ENCODE data around the gene LRRC26.

Gene LRRC26

DNA sequence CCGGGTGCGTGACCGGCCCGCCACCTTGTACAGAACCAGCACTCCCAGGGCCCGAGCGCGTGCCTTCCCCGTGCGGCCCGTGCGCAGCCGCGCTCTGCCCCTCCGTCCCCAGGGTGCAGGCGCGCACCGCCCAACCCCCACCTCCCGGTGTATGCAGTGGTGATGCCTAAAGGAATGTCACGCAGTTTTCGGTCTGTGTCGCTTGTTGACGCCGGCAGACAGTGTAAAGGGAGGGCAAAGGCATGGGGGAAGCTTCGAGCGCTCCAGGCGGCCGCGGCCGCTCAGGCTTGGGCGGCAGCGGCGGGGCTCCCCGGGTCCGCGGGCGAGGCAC is 1.3 kb downstream of the LRRC26 start:
- no peak for DNase-seq (ENCODE audit: low read depth in 1 of 2, low spot score in 1 of 2)

DNA sequence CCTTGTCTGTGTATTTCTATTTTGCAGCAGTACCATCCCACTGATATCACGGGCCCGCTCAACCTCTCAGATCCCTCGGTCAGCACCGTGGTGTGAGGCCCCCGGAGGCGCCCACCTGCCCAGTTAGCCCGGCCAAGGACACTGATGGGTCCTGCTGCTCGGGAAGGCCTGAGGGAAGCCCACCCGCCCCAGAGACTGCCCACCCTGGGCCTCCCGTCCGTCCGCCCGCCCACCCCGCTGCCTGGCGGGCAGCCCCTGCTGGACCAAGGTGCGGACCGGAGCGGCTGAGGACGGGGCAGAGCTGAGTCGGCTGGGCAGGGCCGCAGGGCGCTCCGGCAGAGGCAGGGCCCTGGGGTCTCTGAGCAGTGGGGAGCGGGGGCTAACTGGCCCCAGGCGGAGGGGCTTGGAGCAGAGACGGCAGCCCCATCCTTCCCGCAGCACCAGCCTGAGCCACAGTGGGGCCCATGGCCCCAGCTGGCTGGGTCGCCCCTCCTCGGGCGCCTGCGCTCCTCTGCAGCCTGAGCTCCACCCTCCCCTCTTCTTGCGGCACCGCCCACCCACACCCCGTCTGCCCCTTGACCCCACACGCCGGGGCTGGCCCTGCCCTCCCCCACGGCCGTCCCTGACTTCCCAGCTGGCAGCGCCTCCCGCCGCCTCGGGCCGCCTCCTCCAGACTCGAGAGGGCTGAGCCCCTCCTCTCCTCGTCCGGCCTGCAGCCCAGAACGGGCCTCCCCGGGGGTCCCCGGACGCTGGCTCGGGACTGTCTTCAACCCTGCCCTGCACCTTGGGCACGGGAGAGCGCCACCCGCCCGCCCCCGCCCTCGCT is 1.9 kb downstream of the LRRC26 start:
- DNase-seq (ENCODE audit: low read depth in 1 of 2, low spot score in 1 of 2): no peak

DNA sequence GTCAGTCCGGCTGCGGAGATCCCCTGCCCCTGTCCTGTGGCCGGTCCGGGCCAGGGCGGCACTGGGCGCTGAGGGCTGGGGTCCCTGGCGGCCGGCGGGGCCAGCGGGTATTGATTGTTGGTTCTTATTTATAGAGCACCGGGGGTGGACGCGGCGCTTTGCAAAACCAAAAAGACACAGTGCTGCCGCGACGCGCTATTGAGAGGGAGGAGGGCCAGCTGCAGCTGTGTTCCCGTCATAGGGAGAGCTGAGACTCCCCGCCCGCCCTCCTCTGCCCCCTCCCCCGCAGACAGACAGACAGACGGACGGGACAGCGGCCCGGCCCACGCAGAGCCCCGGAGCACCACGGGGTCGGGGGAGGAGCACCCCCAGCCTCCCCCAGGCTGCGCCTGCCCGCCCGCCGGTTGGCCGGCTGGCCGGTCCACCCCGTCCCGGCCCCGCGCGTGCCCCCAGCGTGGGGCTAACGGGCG is 2.5 kb downstream of the LRRC26 start:
- no peak for DNase-seq (ENCODE audit: low read depth in 1 of 2, low spot score in 1 of 2)

DNA sequence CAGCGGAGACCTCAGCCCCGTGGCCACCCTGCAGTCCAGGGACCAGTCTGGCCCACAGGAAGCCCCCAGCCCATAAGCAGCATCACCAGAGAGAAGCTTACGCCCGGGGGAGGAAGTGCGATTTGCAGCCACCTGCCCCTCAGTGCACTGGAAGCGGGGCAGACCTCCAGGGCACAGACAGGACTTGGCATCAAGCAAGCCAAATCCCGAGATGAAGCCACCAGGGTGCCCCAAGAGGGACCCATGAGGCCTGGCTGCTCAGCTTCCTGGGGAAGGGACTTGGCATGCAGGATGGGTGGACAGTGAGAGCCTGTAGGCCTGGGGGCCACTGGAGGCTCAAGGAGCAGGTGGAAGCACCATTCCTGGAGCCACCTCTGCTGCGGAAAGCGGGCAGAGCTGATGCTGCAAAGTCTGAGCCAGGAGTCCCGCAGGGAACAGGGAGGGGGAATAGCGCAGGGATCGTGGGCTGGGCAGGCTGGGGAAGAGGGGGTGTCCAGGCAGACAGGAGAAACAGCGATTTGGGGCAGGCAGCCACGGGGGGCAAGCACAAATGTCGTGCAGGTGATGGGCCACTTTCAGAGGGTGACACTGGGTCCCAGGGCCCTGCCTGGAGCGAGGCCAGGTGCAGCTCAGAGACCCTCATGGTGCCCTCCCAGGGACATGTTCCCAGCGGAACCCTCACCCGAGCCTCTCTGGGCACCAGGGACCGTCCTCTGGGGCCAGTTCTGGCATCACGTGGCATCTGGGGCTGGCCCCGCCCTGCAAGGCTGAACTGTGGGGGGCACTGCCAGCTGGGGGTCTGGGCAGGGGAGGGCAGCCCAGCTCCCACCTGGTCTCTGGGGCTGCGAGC is 3.2 kb downstream of the LRRC26 start:
- no peak for DNase-seq (ENCODE audit: low read depth in 1 of 2, low spot score in 1 of 2)

DNA sequence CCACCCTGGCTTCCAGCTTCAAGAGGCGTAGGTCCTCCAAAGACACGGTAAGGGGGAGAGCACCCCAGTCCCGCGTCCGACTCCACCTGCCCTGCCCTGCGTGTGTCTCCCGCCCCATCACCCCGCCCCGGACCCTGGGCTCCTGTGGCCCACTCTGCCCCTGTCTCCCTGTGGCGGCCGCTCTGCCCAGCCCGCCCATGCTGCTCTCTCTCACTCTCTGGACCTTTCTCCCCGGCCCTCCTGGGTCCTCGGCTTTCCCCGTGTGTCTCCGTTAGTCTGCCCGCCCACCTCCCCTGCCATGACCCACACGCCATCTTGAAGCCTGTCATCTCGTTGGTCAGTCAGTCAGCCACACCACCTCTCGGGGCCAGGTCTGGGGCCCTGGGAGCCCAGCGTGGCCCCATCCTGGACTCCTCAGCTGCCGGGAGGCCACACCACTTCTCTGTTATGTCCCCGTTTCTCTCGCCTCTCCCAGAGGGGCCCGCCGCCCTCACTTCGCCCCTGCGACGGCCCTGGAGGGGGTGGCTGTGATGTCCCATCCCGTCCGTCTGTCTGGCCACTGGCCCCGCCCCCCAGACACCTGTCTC is 4.5 kb downstream of the LRRC26 start:
- DNase-seq (ENCODE audit: low read depth in 1 of 2, low spot score in 1 of 2): no peak

DNA sequence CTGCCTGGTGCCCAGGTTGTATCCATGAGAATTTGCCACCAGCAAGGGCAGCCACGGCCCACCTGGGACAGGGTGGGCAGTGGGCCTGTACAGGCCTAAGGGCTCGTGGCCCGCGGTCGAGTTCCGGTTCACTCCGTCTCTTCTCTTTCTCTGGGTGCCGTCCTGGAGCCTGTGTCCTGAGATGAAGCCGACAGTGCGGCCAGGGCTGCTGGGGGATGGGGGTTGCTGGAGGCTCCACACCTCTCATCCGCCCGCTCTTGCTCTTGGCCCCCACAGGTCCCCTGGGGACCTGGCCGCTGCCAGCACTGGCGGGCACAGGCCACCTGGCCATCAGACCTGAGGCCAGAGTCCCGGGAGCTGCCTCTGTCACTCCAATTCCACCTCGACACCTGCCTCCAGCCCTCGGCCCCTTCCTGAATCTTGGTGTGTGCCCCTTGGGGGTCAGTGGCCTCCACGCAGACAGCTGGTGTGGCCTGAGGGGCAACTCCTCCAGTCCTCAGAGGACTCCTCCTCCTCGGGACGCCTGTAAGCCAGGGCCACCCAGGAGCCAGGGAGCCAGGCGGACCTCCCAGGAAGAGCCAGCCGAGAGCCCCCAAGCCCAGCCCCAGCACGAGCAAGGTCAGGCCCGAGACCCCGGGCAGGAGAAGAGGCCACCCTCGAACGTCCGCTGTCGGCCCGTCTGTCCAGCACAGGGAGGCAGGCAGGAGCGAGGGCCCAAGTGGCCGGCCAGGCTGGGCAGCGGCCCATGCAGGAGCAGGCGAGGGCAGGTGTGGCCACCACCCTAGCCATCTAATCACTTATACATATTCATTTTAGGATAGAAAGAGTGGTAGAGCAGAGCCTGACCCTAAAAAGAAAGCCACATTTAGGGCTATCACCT is 5.2 kb downstream of the LRRC26 start:
- no peak for DNase-seq (ENCODE audit: low read depth in 1 of 2, low spot score in 1 of 2)

DNA sequence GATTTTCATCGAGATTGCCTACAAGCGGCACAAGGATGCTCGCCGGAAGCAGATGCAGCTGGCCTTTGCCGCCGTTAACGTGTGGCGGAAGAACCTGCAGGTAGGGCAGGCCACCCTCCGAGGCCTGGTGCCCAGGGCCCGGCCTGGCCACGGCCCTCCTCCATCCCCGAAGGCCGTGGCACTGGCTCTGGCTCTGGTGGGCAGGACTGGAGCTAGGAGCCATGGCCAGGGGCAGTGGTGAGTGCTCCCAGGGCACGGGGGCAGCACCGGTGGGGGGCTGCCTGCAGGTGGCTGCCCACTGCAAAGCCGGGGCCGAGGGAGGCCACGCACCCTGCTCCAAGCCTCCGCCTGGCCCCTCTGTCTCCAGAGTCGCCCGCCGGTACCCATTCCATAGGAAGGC is 6.0 kb downstream of the LRRC26 start:
- no peak for DNase-seq (ENCODE audit: low read depth in 1 of 2, low spot score in 1 of 2)

DNA sequence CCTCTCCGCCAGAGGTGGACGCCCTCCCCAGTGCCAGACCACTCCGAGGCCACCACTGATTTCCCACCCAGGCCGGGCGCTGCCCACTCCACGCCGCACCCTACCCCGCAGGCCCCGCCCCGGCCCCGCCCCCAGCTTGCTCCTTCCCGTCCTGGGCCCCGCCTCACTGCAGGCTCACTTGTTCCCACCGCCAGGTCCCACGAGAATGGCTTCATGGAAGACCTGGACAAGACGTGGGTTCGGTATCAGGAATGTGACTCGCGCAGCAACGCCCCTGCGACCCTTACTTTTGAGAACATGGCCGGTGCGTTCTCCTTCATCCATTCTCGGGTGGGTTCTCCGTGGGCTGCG is 6.5 kb downstream of the LRRC26 start:
- no peak for DNase-seq (ENCODE audit: low read depth in 1 of 2, low spot score in 1 of 2)

DNA sequence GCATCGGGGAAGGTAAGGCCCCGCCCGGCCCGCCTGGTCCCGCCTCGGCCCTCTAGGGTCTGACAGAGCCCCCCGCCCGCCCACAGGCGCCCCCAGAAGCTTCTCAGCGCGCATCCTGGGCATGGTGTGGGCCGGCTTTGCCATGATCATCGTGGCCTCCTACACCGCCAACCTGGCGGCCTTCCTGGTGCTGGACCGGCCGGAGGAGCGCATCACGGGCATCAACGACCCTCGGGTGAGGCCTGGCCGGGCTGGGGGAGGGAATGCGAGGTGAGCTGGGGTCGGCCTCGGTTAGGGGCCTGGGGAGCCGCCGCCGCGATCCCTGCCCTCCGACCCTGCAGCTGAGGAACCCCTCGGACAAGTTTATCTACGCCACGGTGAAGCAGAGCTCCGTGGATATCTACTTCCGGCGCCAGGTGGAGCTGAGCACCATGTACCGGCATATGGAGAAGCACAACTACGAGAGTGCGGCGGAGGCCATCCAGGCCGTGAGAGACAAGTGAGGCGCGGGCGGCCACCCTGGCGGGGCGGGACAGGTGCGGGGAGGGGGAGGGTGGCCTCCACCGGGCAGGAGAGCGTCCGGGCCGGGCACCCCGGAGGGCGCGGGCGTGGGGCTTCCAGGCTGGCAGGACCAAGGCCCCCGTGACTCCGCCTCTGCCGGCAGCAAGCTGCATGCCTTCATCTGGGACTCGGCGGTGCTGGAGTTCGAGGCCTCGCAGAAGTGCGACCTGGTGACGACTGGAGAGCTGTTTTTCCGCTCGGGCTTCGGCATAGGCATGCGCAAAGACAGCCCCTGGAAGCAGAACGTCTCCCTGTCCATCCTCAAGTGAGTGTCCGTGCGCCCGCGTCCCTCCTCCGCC is 7.1 kb downstream of the LRRC26 start:
- no peak for DNase-seq (ENCODE audit: low read depth in 1 of 2, low spot score in 1 of 2)

DNA sequence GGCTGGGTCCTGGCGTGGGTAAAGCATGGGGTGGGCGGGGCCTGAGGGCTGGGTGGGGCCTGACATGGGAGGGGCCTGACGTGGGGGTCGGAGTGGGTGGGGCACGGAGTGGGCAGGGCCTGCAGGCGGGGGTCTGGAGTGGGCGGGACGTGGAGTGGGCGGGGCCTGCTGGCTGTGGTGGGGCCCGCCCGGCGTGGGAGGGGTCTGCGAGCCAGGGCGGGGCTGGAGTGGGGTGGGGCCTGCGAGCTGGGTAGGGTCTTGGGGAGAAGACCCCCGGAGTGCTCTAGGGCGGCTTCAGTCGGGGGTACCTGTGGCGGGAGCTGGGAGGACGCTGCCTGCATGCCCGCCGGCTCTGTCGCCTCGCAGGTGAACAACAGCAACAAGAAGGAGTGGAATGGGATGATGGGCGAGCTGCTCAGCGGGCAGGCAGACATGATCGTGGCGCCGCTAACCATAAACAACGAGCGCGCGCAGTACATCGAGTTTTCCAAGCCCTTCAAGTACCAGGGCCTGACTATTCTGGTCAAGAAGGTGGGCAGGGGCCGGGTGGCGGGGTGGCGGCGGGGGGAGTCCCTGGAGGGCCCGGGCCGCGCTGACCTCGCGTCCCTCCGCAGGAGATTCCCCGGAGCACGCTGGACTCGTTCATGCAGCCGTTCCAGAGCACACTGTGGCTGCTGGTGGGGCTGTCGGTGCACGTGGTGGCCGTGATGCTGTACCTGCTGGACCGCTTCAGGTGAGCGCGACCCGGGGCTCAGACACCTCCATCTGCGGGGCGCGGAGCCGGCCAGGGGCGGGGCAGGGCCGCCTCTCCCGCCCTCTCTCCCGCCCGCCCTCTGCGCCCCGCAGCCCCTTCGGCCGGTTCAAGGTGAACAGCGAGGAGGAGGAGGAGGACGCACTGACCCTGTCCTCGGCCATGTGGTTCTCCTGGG is 8.0 kb downstream of the LRRC26 start:
- DNase-seq (ENCODE audit: low read depth in 1 of 2, low spot score in 1 of 2): no peak

DNA sequence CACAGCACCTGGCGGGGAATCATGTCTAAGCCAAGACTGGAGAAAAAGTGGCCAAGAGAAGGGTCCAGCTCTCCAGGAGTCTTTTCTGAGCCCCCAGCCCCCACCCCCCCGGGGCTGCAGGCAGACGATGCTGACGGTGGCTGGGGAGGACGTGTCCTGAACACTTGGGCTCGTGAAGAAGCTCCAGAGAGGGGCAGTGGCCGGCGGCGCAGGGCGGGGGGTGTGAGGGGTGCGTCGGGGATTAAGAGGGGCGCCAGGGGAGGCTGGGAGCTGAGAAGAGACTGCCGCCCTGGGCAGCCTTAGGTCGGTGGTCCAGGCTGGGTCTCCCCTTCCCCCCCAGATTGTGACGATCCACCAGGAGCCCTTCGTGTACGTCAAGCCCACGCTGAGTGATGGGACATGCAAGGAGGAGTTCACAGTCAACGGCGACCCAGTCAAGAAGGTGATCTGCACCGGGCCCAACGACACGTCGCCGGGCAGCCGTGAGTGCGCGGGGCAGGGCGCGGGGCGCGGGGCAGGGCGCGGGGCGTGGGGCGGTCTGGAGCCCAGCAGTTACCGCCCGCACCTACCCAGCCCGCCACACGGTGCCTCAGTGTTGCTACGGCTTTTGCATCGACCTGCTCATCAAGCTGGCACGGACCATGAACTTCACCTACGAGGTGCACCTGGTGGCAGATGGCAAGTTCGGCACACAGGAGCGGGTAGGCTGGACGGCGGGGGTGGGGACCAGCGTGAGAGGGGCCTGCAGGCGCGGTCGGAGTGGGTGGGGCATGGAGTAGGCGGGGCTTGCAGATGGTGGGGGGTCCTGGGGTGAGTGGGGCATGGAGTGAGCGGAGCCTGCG is 8.9 kb downstream of the LRRC26 start:
- DNase-seq (ENCODE audit: low read depth in 1 of 2, low spot score in 1 of 2): no peak

DNA sequence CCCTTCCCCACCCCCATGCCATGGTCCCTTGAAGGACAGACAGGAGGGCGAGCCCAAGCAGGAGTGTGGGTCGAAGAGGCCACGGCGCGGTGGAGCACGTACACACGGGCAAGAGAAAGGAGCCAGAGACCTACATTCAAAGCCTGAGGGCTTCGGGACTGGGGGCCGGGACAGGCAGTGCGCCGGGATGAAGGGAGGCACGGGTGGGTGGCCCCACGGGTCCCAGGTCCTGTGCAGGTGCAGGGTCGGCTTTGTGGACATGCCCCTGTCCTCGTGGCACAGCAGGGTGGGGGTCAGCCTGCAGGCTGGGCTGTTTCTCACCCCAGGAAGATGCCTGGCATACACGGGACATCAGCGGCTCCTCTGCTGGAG is 9.8 kb downstream of the LRRC26 start:
- no peak for DNase-seq (ENCODE audit: low read depth in 1 of 2, low spot score in 1 of 2)

DNA sequence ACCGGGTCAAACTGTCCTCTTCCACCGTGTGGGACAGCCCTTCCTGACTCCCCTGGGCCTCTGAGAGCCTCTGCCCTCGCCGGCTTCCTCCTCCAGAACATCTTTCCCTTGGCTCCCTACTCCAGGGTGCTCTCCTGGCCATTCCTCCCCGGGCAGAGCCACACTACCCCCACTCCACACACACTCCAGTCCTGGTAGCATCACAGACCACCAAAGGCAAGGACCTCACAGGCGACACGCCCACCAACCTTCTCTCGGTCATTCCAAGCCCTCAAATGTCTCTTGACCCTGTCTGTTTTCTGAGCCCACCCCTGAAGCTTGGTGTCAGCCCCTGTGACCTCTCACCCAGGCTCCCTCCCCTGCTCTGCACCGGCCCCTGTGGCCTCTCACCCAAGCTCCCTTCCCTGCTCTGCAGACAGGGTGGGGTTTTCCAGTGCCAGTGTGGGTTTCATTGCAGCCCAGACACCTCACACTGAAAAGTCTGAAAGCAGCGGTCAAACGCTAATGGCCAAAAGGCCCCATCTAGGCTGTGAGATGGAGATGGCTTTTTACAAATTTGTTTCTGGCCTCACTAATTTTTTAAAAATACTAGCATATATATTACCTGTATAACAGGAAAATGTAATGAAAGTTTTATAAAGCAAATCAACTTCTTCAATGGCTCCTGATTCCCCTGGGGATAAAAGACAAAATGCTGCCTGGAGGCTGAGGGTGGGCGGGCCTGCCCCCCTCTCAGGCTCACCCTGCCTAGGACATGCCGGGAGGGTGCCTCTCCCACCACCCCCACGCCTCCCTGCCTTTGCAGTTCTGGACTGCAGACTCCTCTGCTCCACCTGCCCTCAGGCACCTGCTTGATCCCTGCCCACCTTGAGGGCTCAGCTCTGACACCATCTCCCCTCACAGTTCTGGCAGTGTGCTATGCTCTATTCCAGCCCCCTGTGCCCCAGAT is 10.5 kb downstream of the LRRC26 start:
- DNase-seq (ENCODE audit: low read depth in 1 of 2, low spot score in 1 of 2): no peak

DNA sequence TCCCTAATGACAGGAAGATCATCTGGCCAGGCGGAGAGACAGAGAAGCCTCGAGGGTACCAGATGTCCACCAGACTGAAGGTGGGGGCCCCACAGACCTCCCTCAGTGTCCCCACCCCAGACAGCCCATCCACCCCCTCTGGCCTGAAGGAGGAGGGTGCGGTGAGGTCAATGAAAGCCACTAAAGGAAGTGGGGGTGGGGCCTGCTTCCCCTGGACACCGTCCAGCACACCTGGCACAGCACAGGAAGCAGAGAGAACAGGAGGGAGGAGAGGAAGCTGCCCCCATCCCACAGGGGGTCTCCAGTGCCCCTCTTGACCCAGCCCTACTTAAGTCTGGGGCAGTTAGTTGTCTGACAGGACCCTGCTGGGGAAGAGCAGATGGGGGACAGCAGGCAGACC is 11.2 kb downstream of the LRRC26 start:
- DNase-seq (ENCODE audit: low read depth in 1 of 2, low spot score in 1 of 2): no peak

DNA sequence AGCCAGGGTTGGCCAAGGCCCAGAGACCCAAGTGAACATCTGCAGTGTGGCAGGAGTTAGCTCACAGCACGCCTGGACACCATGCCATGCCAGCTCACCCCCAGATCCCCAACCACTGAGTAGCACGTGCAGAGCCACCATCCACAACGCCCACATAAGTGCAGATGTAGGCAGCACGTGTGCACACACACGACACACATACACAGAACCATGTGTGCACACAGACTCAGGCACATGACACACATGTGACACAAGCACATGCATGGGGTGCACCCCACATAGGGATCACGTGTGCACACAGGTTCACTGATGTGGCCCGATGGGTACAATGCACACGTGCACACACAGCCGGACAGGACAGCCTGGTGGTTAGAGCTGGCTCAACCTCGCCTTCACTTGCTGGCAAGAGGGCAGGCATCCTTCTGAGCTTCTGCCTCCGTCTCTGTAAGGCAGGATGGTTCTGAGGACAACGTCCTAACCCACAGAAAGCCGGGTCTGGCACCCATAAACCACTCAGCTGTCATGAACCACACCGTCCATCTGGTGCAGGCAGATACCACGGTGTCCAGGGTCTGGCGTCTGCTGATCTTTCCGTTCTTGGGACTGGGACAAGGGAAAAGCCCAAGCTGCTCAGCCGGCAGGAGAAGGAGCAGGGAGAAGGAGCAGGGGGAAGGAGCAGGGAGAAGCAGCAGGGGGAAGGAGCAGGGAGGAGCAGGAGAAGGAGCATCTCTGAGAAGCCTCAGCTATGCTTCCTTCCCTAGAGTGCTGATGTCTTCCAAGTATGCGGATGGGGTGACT is 12.0 kb downstream of the LRRC26 start:
- no peak for DNase-seq (ENCODE audit: low read depth in 1 of 2, low spot score in 1 of 2)

DNA sequence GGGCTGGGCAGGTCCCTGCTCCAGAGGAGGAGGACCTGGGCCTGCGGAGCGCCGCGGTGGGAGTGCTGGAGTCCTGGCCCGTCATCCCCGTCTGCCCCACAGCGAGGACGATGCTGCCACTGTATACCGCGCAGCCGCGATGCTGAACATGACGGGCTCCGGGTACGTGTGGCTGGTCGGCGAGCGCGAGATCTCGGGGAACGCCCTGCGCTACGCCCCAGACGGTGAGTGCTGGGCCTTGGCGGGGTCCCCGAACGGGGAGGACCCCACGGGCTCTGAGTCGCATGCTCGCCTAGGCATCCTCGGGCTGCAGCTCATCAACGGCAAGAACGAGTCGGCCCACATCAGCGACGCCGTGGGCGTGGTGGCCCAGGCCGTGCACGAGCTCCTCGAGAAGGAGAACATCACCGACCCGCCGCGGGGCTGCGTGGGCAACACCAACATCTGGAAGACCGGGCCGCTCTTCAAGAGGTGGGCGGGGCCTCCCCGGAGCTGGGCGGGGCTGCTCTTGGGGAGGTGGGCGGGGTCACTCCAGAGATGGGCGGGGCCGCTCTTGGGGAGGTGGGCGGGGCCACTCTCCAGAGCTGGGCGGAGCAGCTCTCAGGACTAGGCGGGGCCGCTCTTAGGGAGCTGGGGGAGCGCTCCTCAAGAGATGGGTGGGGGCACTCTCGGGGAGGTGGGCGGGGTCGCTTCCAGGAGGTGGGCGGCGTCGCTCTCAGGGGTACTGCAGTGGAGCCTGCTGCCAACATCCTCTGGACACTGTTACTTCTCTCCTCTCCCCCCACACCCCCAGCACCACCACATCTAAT is 13.1 kb downstream of the LRRC26 start:
- peak; percentile 39 for DNase-seq (ENCODE audit: low read depth in 1 of 2, low spot score in 1 of 2)
